Epithelial cell of esophagus (primary cell): ENCODE data around the gene CNTNAP3.
A peak's percentile ranks its signal among the peaks of the same experiment; 100 is the strongest.
"Not testable (repeated sequence)": the region's sequence is repeated elsewhere in the genome, so short reads cannot be mapped to it uniquely, and the experiment has no call there.

ENCODE experiments used
- DNase-seq: peaks from one replicate; pipeline ENCODE4 v3.0.0; 2010; ENCODE audit warnings: low read depth
- H3K4me3 ChIP-seq: 2 replicates; pipeline ENCODE4 v1.5.1; 2011; ENCODE audit warnings: mild to moderate bottlenecking, low read length, control low read depth

CNTNAP3 gene

GRCh38 chr9:39287980-39288379 lies at the start of gene CNTNAP3:
Gene CNTNAP3 (minus strand): TSS chr9:39288167. CDS start chr9:39288064, 103 bp downstream.
- DNase-seq = peak; percentile 9
- H3K4me3 ChIP-seq = peak within 1 kb of the TSS; percentile 28

DNA sequence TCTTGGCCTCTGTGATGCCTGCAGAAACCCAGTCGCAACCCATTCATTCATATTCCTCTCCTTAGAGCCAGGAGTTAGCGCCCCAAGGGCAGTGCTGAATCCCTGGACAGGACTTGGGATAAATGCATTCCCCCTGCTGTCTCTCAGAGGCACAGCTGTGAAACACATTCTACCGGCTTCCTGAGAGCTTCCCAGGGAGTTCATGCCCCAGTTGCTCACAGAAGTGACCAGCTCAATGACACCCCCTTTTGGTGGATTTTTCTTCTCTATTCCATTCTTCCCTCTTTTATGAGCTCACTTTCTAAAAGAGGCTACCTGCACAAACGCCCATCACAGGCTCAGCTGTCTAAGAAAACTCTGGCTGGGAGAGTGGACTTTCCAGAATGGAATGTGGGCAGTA lies 8.0 kb downstream of the CNTNAP3 start:
- not testable (repeated sequence) for DNase-seq, H3K4me3 ChIP-seq

- not testable (repeated sequence) for H3K4me3 ChIP-seq, DNase-seq
Measured at GRCh38 chr9:39242513-39242912, 45.5 kb downstream of the CNTNAP3 start.

DNA sequence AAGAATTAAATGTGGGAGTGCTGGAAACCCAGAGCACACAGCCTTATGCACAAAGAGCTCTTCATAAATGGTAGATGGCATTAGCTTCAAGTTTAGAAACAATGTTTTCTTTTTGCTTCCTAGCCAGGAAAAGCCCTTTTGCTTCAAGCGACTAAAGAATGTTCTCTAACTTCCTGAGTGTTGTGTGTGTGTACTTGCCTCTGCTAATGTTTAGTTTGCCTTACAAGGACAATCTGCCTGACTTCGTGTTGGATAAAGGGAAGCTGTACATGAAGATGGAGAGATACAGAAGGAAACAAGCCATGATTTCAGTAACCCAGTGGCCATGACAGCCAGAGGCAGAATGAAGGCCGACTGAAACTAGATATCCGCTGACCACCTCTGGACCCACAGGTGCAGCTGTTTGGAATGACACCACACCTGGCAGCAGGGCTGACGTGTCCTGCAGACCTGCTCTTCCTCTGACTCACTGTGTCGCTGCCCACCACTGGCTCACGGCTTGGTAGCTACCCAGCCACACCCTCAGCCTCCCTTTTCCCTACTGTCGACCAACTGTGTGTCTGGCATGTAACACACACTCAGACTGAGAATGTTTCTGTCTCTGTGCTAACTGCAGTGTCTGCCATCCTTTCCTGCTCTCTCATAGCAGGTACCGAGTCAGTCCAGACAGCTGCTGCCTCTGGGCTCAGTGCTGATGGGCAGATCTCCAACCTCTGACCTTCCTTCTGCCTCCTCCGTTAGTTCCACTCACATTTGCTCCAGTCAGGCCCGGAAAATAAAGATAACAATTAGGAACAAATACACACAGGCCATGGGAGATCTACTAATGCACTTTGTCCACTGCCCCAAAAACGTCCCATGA lies 55.6 kb downstream of the CNTNAP3 start:
- not testable (repeated sequence) for DNase-seq, H3K4me3 ChIP-seq

DNA sequence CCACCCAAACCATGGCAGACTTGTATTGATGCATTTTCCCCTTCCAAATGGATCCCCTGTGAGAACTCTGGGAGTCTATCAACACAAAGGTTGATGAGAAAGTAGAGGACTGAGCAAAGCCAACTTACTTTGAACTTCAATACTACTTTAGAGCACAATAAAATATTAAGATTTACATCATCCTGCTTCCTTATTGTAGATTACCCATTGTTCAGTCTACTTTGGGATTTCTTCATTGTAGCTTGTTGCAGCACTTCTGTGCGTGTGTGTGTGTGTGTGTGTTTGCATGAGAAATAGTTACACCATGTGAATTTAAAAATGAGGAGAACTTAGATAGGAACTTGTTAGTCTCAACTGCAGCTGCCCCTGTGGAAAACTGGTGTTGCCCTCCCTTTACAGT lies 72.0 kb downstream of the CNTNAP3 start:
- not testable (repeated sequence) for DNase-seq, H3K4me3 ChIP-seq

- not testable (repeated sequence) for H3K4me3 ChIP-seq, DNase-seq
Measured at GRCh38 chr9:39209773-39210172, 78.2 kb downstream of the CNTNAP3 start.

DNA sequence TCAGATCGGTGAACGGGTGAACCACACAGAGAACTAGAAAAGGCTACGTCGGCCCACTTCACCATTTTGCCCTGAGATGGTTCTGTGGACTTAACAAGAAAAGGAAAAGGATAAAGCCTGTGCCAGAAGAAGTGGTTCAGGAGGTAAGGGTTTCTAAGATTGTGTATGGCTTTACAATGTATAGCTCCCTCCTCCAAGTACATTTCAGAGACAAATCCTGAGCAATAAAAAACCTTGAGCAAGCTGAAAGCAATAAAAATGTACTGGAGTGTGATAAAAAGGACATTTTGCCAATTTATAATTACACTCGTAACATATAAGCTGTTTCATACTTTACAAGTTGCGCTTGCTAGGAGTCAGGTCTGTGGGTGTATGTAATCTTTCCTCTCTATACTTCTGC lies 81.3 kb downstream of the CNTNAP3 start:
- not testable (repeated sequence) for DNase-seq, H3K4me3 ChIP-seq

DNA sequence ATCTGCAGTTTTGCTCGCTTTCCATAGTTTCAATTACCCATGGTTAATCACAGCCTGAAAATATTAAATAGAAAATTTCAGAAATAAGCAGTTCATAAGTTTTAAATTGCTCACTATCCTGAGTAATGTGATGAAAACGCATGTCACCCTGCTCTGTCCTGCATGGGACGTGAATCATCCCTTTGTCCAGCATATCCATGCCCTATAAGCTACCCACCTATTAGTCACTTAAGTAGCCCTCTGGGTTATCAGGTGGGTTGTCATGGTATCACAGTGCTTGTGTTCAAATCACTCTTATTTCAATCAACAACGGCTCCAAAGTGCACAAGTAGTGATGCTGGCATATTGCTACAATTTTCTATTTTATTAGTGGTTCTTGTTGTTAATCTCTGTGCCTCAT lies 82.1 kb downstream of the CNTNAP3 start:
- H3K4me3 ChIP-seq, DNase-seq: not testable (repeated sequence)

GRCh38 chr9:39200412-39200811 lies 87.6 kb downstream of the CNTNAP3 start:
- H3K4me3 ChIP-seq, DNase-seq: not testable (repeated sequence)

DNA sequence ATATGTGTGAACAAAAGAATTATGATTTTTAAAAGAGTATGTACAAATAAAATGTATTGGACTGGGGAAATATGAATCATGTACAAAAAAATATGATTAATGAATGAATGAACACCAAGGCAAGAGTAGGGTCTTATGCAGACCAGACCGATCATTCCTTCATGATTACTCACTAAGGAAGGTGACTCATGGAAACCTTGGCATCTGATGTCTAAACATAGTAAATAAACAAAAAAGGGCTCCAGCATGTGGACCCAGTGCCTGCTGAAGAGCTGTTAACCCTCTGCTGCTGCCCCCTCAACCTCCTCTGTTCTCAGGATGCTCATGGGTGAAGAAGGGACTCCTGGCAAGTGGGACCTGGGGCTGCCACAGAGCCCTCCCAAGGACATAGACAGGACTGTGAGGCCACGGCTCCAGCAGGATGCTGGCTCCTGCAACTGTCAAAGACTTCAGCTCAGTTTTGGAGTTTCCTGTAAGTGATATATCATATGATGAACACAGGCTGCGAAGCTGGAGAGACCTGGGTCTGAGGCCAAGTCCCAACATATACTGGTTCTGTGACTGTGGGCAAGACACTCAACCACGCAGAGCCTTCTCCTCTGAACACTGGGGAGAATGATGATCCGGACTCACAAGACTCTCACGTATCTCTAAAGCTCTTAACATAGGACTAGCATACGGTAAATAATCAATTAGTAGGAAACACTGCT lies 89.8 kb downstream of the CNTNAP3 start:
- not testable (repeated sequence) for H3K4me3 ChIP-seq, DNase-seq

- not testable (repeated sequence) for DNase-seq, H3K4me3 ChIP-seq
Measured at GRCh38 chr9:39171370-39171769, 116.6 kb downstream of the CNTNAP3 start.

DNA sequence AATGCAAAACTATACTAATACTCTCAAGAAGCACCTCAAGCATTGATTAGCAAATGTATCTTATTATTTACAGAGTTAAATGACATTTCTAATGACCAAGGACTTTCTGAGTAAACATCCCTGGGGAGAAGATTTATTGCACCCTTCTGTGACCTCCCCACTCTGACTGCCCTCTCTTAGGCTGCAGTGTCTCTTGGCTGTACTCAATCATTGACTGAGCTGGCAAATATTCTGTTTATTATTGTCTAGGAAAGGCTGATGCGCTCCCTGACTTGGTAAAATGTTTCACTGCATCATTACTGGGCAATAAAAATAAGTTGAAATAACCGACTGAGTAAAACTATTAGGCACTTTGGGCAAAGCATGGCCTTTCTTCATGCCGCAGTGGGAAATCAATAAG lies 130.3 kb downstream of the CNTNAP3 start:
- H3K4me3 ChIP-seq, DNase-seq: not testable (repeated sequence)

DNA sequence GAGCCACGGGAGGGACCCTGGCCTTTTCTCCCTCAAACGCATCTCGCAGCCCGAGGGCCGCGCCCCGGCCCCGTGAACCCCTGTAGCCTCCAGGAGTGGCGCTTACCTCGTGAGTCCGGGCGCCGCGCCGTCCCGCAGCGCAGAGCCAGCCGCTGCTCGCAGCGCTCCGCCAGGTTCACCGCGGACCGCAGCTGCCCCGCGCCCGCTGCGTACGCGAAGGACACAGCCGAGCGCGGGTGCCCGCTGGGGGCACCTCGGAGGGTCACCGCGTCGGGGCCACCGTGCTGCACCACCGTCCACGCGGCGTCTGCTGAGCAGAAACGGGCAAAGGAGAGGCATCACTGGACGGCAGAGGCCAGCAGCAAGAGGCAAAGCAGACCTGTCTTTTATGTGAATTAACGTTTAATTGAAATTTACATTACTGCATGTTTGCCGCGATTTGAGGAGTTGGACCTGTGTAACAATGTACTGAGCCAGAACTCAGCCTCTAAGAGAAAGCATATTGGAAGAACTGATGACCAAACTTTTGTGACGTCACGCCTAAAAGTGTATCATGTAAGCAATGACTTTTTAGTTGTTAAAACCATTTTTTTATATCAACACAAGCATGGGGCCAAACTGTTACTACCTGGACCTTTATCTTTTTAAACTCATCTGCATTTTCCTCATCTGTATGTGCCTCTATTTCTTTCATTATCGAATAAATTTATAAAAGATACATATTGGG lies 155.0 kb downstream of the CNTNAP3 start:
- not testable (repeated sequence) for DNase-seq, H3K4me3 ChIP-seq

DNA sequence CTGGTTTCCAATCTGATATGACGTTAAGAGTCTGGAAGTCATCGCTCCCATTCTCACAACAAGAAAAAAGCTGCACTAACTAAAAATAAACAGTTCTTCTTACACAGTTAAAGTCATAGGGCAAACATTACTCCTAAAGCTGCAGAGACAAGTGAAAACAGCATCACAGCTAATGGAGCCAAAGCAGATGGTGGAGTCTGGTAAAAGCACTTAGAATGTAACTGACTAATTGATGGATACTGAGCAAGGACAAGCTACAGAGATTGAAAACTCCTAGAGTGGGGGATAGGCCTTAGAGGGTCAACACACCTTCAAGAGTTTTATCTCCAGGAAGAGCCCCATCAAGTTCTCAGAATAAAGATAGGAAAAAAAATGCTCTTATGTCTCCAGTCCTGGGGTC lies 166.6 kb downstream of the CNTNAP3 start:
- DNase-seq, H3K4me3 ChIP-seq: not testable (repeated sequence)

DNA sequence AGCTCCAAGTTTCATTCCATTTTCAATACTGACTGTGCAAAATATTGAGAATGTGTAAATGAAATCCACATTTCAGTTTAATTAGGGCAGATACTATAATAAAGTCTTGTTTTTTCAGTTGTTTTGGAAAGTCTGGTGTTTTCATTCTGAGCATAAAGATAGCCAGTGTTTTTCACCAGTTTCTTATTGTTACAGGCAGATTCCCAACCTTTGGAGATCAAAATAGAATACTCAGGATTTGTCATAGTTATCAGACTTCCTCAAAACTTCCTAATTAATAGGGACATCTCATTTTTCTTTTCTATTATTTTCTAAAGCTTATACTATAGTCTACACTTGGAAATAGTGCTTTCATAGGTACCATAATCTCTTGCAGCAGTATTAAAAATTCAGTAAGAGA lies 176.2 kb downstream of the CNTNAP3 start:
- H3K4me3 ChIP-seq, DNase-seq: not testable (repeated sequence)
